HG03432 (cell line): Measurements from ENCODE around the gene TLR9.
"Not testable (repeated sequence)": the region's sequence is repeated elsewhere in the genome, so short reads cannot be mapped to it uniquely, and the experiment has no call there.

Experiments used
- ATAC-seq: cut with Tn5 transposase; IDR thresholded peaks from one replicate; pipeline ENCODE4 v1.9.1; 2021; ENCODE audit warnings: mild to moderate bottlenecking, moderate library complexity; ENCODE audit not compliant: unreplicated experiment

The TLR9 gene

GRCh38 chr3:52196977-52197376, 28.5 kb downstream of the TLR9 start:
- no peak for ATAC-seq

GRCh38 chr3:52195823-52196331, 29.6 kb downstream of the TLR9 start:
- ATAC-seq, result no peak

- no peak for ATAC-seq
Observed at GRCh38 chr3:52195291-52195597, 30.2 kb downstream of the TLR9 start.

- no peak for ATAC-seq
Observed at GRCh38 chr3:52194485-52195290, 30.8 kb downstream of the TLR9 start.

GRCh38 chr3:52193065-52193464, 32.4 kb downstream of the TLR9 start:
- no peak for ATAC-seq

- no peak for ATAC-seq
Observed at GRCh38 chr3:52191663-52192062, 33.8 kb downstream of the TLR9 start.

- ATAC-seq, result no peak
Observed at GRCh38 chr3:52190294-52191074, 35.0 kb downstream of the TLR9 start.

GRCh38 chr3:52188556-52188955, 36.9 kb downstream of the TLR9 start:
- ATAC-seq, result no peak

GRCh38 chr3:52186729-52187128, 38.7 kb downstream of the TLR9 start:
- no peak for ATAC-seq

GRCh38 chr3:52185837-52186236, 39.6 kb downstream of the TLR9 start:
- no peak for ATAC-seq

GRCh38 chr3:52185311-52185710, 40.1 kb downstream of the TLR9 start:
- no peak for ATAC-seq

GRCh38 chr3:52184690-52185089, 40.8 kb downstream of the TLR9 start:
- no peak for ATAC-seq

- ATAC-seq, result no peak
Observed at GRCh38 chr3:52183786-52184445, 41.5 kb downstream of the TLR9 start.

GRCh38 chr3:52182691-52183090, 42.8 kb downstream of the TLR9 start:
- ATAC-seq, result no peak

- no peak for ATAC-seq
Observed at GRCh38 chr3:52182196-52182595, 43.2 kb downstream of the TLR9 start.

GRCh38 chr3:52181543-52181942, 43.9 kb downstream of the TLR9 start:
- ATAC-seq, result no peak

- no peak for ATAC-seq
Observed at GRCh38 chr3:52178537-52178936, 46.9 kb downstream of the TLR9 start.

GRCh38 chr3:52178126-52178525, 47.3 kb downstream of the TLR9 start:
- not testable (repeated sequence) for ATAC-seq

GRCh38 chr3:52177701-52178042, 47.8 kb downstream of the TLR9 start:
- ATAC-seq, result no peak

GRCh38 chr3:52176951-52177700, 48.3 kb downstream of the TLR9 start:
- ATAC-seq, result no peak

- no peak for ATAC-seq
Observed at GRCh38 chr3:52176180-52176752, 49.2 kb downstream of the TLR9 start.
